ENCODE data around the gene GOLGA6L7.
A peak's percentile ranks its signal among the peaks of the same experiment; 100 is the strongest.
"Not testable (repeated sequence)": the region's sequence is repeated elsewhere in the genome, so short reads cannot be mapped to it uniquely, and the experiment has no call there.

GOLGA6L7 gene

GRCh38 chr15:28840285-28840684 lies 8.2 kb downstream of the GOLGA6L7 start:
- DNase-seq = not testable (repeated sequence)

DNA sequence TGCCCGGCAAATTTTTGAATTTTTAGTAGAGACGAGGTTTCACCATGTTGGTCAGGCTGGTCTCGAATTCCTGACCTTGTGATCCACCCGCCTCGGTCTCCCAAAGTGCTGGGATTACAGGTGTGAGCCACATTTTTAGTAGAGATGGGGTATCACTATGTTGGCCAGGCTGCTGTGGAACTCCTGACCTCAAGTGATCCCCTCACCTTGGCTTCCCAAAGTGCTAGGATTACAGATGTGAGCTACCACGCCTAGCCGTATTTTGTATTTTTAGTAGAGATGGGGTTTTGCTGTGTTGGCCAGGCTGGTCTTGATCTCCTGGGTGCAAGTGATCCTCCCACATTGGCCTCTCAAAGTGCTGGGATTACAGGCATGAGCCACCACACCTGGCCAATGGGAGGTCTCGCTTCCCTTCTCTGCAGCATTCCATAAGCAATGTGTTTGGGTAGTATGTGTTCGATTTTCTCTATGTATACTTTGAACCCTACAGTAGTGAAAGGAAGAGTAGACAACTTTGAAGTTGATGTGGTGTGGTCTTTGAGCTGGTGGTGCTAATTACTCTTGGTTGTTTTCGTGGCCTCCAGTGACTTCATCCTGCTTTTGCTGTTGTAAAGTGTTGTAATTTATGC lies 13.4 kb downstream of the GOLGA6L7 start:
- DNase-seq = not testable (repeated sequence)

GRCh38 chr15:28831897-28832587 lies 16.4 kb downstream of the GOLGA6L7 start:
- peak; percentile 72 for DNase-seq

DNA sequence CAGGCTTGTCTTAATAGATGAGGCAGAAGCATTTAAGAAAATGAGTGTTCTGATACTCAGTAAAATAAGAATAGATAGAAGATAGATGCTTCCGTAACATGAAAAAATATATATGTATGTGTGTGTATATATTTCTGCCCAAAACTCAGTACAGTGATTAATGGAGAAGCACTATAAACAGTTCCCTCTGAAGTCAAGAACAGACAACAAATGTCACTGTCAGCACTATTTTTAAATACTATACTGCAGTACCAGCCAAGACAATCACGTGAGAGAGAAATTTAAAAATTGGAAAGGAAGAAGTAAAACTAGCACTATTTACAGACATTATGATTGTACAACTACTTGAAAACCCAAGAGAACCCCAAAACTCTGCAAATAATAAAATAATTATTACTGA lies 27.0 kb downstream of the GOLGA6L7 start:
- DNase-seq = not testable (repeated sequence)

DNA sequence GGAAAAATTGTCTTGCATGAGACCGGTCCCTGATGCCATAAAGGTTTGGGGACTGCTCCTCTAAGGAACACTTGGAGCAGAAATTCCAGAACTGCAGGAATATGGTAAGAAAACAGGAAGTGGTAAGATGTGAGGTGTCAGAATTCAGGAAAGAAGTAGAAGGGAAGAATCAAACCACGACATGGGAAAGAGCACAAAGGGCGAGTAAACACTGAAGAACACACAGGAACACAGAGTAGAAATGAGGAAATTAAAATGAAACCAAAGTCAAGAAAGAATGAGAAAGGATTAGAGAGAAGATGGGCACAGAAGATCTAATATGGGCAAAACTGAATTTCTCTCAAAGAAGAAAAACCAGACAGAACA lies 28.5 kb downstream of the GOLGA6L7 start:
- not testable (repeated sequence) for DNase-seq

- DNase-seq = not testable (repeated sequence)
Measured at GRCh38 chr15:28819019-28819929, 29.2 kb downstream of the GOLGA6L7 start.

DNA sequence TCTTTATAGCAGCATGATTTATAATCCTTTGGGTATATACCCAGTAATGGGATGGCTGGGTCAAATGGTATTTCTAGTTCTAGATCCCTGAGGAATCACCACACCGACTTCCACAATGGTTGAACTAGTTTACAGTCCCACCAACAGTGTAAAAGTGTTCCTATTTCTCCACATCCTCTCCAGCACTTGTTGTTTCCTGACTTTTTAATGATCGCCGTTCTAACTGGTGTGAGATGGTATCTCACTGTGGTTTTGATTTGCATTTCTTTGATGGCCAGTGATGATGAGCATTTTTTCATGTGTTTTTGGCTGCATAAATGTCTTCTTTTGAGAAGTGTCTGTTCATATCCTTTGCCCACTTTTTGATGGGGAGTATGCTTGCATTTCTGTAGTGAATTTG lies 30.3 kb downstream of the GOLGA6L7 start:
- DNase-seq = not testable (repeated sequence)

GRCh38 chr15:28814059-28814458 lies 34.4 kb downstream of the GOLGA6L7 start:
- not testable (repeated sequence) for DNase-seq

DNA sequence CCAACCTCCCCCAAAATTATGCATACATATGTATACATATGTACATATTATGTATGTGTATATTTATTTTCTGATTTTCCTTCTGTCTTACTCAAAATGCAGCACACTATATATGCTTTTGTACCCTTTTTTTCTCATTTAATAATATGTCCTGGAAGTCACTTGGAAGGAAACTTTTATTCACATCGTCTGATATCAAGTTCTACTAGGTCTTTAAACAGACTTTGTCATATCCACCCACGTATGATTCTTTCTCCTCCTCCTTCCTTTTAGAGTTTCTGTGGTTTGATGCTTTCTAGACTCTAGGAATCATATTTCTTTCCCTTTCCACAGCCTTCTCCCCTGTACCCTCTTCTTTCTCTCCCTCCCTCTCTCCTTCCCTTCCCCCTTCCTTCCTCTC lies 35.1 kb downstream of the GOLGA6L7 start:
- not testable (repeated sequence) for DNase-seq

DNA sequence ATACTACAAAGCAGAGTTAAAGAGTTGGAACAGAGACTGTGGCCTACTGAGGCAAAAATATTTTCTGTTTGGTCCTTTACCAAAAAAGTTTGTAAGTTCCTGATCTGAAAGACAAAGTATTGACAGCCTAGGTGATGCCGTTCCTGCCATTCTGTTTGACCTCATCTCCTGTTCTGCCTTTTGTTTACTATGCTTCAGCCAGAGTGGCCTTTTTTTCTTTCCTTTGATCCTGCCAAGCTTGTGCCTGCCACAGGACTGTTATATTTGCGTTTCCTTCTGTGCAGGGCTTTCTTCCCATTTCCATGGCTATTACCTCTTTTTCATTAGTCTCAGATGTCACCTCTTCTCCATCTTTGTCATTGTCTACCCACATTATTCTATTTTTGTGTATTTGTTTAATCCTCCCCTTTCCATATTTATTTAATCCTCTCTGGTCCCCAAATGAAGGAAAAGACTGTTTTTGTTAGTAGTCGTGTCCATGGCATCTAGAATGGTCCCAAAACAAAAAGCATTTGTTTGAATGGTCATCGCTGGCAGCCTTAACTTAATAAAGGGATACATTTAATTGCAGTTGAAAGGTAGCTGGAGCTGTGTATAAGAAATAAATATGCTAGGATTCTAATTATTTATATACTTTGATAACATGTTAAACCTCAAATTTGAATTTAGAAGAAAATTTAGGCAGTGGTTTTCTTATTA lies 36.4 kb downstream of the GOLGA6L7 start:
- not testable (repeated sequence) for DNase-seq

DNA sequence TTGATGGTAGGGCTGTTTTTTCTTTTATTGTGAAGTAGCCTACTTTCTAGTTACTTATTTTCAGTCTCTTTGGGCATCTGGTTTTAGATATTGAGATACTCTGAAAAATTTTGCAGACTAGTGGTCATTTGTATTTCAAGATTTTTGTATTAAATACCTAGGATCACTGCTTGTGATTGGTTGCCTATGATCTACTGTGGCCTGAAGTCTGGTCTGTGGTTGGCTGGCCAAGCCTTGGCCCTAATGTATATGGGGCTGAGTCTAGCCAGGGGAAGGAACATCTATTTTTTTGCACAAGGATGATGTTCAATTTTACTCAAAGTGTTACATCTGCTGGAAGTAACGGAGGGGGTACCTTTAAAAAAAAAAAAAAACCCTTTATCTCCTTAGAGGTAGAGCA lies 38.0 kb downstream of the GOLGA6L7 start:
- DNase-seq = not testable (repeated sequence)

DNA sequence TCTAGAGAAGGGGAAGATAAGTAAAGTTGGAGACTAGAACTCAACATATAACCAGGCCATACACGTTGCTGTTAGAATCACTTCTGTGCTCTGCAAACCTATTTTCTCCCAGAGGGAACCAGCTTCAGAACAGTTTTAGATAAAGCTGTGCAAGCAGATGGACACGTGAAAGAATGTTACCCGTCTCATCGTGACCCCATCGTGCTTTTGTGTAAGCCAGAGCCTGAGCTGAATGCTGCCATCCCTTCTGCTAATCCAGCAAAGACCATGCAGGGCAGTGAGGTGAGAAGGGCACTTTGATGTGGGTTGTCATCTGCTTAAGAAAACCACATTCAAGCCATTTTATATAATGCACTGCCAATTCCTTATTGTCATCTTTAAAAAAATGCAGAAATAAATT lies 40.3 kb downstream of the GOLGA6L7 start:
- not testable (repeated sequence) for DNase-seq

DNA sequence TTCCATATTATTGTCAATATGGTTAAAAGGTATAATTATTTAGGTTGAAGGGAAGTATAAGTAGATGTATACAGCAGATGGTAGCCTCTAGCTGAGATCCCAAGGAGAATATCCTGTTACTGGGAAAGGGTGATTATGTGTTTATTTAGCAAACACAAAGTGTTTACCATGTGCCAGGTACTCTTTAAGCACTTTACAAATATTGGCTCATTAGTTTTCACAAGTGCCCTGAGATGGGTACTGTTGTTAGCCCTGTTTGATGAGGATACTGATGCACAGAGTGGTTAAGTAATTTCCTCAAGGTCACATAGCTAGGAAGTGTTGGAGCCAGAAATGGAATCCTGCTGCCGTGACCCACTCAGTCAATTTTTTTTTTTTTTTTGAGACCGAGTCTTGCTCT lies 48.1 kb downstream of the GOLGA6L7 start:
- not testable (repeated sequence) for DNase-seq

GRCh38 chr15:28798234-28798633 lies 50.2 kb downstream of the GOLGA6L7 start:
- DNase-seq = not testable (repeated sequence)

GRCh38 chr15:28794231-28794630 lies 54.2 kb downstream of the GOLGA6L7 start:
- peak; percentile 6 for DNase-seq
